Neural progenitor cell (in vitro differentiated cells): ENCODE measurements around the gene CRACR2A. TPM values are rescaled to one million over a fixed set of nuclear protein-coding genes. Genes with fewer than 3 reads are reported as not detected.

ENCODE experiments used
- DNase-seq: peaks from one replicate; pipeline ENCODE4 v3.0.0-alpha.2; 2016; ENCODE audit warnings: low spot score
- H2AFZ ChIP-seq: fragments of 200-600 bp; sonication (generic); replicated peaks from 2 replicates; pipeline ENCODE4 v1.6.1; 2016; ENCODE audit warnings: antibody characterized with exemption
- H3F3A ChIP-seq: fragments of 200-600 bp; sonication (generic); 2 replicates; pipeline ENCODE4 v1.6.1; 2016; ENCODE audit warnings: antibody characterized with exemption, low read depth
- H3K27ac ChIP-seq: fragments of 200-600 bp; sonication (generic); 2 replicates; pipeline ENCODE4 v1.5.1; 2016; ENCODE audit warnings: mild to moderate bottlenecking
- H3K27me3 ChIP-seq: fragments of 200-600 bp; sonication (generic); 2 replicates; pipeline ENCODE4 v1.6.1; 2016; ENCODE audit warnings: mild to moderate bottlenecking, moderate library complexity
- H3K36me3 ChIP-seq: fragments of 200-600 bp; sonication (generic); 2 replicates; pipeline ENCODE4 v1.5.1; 2016
- H3K4me1 ChIP-seq: fragments of 200-600 bp; sonication (generic); 2 replicates; pipeline ENCODE4 v1.6.1; 2016; ENCODE audit warnings: mixed run types
- H3K4me2 ChIP-seq: fragments of 200-600 bp; sonication (generic); 2 replicates; pipeline ENCODE4 v1.6.1; 2016
- H3K4me3 ChIP-seq: fragments of 200-600 bp; sonication (generic); 2 replicates; pipeline ENCODE4 v1.5.1; 2016
- H3K79me2 ChIP-seq: fragments of 200-600 bp; sonication (generic); 2 replicates; pipeline ENCODE4 v1.6.1; 2016; ENCODE audit warnings: low read depth
- H3K9ac ChIP-seq: fragments of 200-600 bp; sonication (generic); 2 replicates; pipeline ENCODE4 v1.6.1; 2016
- H3K9me3 ChIP-seq: fragments of 200-600 bp; sonication (generic); 2 replicates; pipeline ENCODE4 v1.5.1; 2016; ENCODE audit warnings: low read depth
- H4K20me1 ChIP-seq: fragments of 200-600 bp; sonication (generic); 2 replicates; pipeline ENCODE4 v1.6.1; 2016; ENCODE audit warnings: low read depth
- H3K27ac Mint-ChIP-seq: 3 replicates; pipeline ENCODE4 v1.8.0; 2021; ENCODE audit warnings: mixed read lengths
- H3K27me3 Mint-ChIP-seq: 2 replicates; pipeline ENCODE4 v1.8.0; 2022; ENCODE audit warnings: low read depth, mild to moderate bottlenecking, inconsistent platforms, moderate library complexity, mixed read lengths; ENCODE audit not compliant: insufficient read depth
- H3K36me3 Mint-ChIP-seq: 3 replicates; pipeline ENCODE4 v1.8.0; 2021; ENCODE audit warnings: mixed read lengths
- H3K4me1 Mint-ChIP-seq: 3 replicates; pipeline ENCODE4 v1.8.0; 2021; ENCODE audit warnings: mixed read lengths
- H3K4me3 Mint-ChIP-seq: 3 replicates; pipeline ENCODE4 v1.8.0; 2021; ENCODE audit warnings: mild to moderate bottlenecking, moderate library complexity, mixed read lengths
- H3K9me3 Mint-ChIP-seq: 3 replicates; pipeline ENCODE4 v1.8.0; 2020; ENCODE audit warnings: mixed read lengths
- EZH2 ChIP-seq: fragments of 200-600 bp; sonication (generic); IDR thresholded peaks from 2 replicates; pipeline ENCODE4 v1.6.1; 2017; ENCODE audit warnings: antibody characterized with exemption, mild to moderate bottlenecking, moderate library complexity
- EZH2phosphoT487 ChIP-seq: fragments of 200-600 bp; sonication (generic); IDR thresholded peaks from 2 replicates; pipeline ENCODE4 v1.6.1; 2017; ENCODE audit warnings: antibody characterized with exemption
- total RNA-seq: library from RNA; depleted of rRNA; stranded (reverse); fragments of >200 nt; gene quantifications from 2 replicates; pipeline ENCODE4 v1.2.3, GENCODE V29; 2015; ENCODE audit warnings: low replicate concordance
- TF ChIP-seq, protein P1 (sequence below): fragments of 200-600 bp; sonication (generic); IDR thresholded peaks from 2 replicates; pipeline ENCODE4 v1.5.1; 2017; ENCODE audit warnings: antibody characterized with exemption, mild to moderate bottlenecking

The CRACR2A gene
- total RNA-seq, 1 donor from 2014 or later: 0.06 TPM

- H3K27me3 Mint-ChIP-seq: peaks cover 3% of the 10 kb centered on the region
- TF ChIP-seq EZH2phosphoT487 (no peak), EZH2 (no peak)
- TF ChIP-seq, protein P1, sequence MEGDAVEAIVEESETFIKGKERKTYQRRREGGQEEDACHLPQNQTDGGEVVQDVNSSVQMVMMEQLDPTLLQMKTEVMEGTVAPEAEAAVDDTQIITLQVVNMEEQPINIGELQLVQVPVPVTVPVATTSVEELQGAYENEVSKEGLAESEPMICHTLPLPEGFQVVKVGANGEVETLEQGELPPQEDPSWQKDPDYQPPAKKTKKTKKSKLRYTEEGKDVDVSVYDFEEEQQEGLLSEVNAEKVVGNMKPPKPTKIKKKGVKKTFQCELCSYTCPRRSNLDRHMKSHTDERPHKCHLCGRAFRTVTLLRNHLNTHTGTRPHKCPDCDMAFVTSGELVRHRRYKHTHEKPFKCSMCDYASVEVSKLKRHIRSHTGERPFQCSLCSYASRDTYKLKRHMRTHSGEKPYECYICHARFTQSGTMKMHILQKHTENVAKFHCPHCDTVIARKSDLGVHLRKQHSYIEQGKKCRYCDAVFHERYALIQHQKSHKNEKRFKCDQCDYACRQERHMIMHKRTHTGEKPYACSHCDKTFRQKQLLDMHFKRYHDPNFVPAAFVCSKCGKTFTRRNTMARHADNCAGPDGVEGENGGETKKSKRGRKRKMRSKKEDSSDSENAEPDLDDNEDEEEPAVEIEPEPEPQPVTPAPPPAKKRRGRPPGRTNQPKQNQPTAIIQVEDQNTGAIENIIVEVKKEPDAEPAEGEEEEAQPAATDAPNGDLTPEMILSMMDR: peak; percentile 60
- no peak overlapping the region for H3K4me2 ChIP-seq
- H4K20me1 ChIP-seq: no peaks in the 10 kb centered on the region
- H3K4me1 ChIP-seq: peaks cover 11% of the 10 kb centered on the region
- no peak overlapping the region for H3K4me3 Mint-ChIP-seq
- no peaks in the 10 kb centered on the region for H3K36me3 Mint-ChIP-seq
- no peak overlapping the region for H3K4me3 ChIP-seq
- peak; percentile 57 for DNase-seq
- H2AFZ ChIP-seq: no peak overlapping the region
- H3K36me3 ChIP-seq: no peaks in the 10 kb centered on the region
- H3K27me3 ChIP-seq: no peaks in the 10 kb centered on the region
- peaks cover 3% of the 10 kb centered on the region for H3F3A ChIP-seq
- H3K27ac ChIP-seq: no peak overlapping the region
- H3K27ac Mint-ChIP-seq: no peak overlapping the region
- no peaks in the 10 kb centered on the region for H3K9me3 Mint-ChIP-seq
- H3K79me2 ChIP-seq: no peaks in the 10 kb centered on the region
- H3K9ac ChIP-seq: no peak overlapping the region
- no peaks in the 10 kb centered on the region for H3K9me3 ChIP-seq
- H3K4me1 Mint-ChIP-seq: peaks cover 12% of the 10 kb centered on the region
These were observed 97.5 kb downstream of the CRACR2A start for GRCh38 chr12:3655328-3655900.

GRCh38 chr12:3651585-3652424, 101.1 kb downstream of the CRACR2A start:
- Mint-ChIP-seq H3K4me1 (peaks cover 11% of the 10 kb centered on the region), H3K4me3 (no peak overlapping the region), H3K36me3 (no peaks in the 10 kb centered on the region), H3K9me3 (no peaks in the 10 kb centered on the region), H3K27me3 (peaks cover 8% of the 10 kb centered on the region), H3K27ac (no peak overlapping the region)
- no peak overlapping the region for H3K9ac ChIP-seq
- no peaks in the 10 kb centered on the region for H3K9me3 ChIP-seq
- peaks cover 22% of the 10 kb centered on the region for H3K4me1 ChIP-seq
- no peak overlapping the region for H3K27ac ChIP-seq
- peak; percentile 24 for DNase-seq
- H3F3A ChIP-seq: peaks cover 4% of the 10 kb centered on the region
- no peaks in the 10 kb centered on the region for H3K36me3 ChIP-seq
- no peak overlapping the region for H2AFZ ChIP-seq
- no peaks in the 10 kb centered on the region for H3K79me2 ChIP-seq
- H3K4me3 ChIP-seq: no peak overlapping the region
- peak overlapping the region; percentile 22 for H3K4me2 ChIP-seq
- TF ChIP-seq EZH2: no peak
- TF ChIP-seq, protein P1: no peak
- TF ChIP-seq EZH2phosphoT487: no peak
- H3K27me3 ChIP-seq: no peaks in the 10 kb centered on the region
- H4K20me1 ChIP-seq: no peaks in the 10 kb centered on the region

- H3K27me3 Mint-ChIP-seq: peaks cover 5% of the 10 kb centered on the region
- Histone ChIP-seq H3K9ac (no peak overlapping the region), H3K27ac (no peak overlapping the region), H3K4me2 (peak overlapping the region; percentile 48), H3K79me2 (no peaks in the 10 kb centered on the region), H3F3A (peaks cover 6% of the 10 kb centered on the region), H2AFZ (no peak overlapping the region), H3K27me3 (no peaks in the 10 kb centered on the region), H4K20me1 (no peaks in the 10 kb centered on the region), H3K4me1 (peaks cover 28% of the 10 kb centered on the region), H3K4me3 (no peak overlapping the region), H3K9me3 (no peaks in the 10 kb centered on the region), H3K36me3 (no peaks in the 10 kb centered on the region)
- DNase-seq: no peak
- H3K4me3 Mint-ChIP-seq: no peak overlapping the region
- H3K4me1 Mint-ChIP-seq: peaks cover 16% of the 10 kb centered on the region
- no peak for TF ChIP-seq EZH2
- TF ChIP-seq, protein P1: no peak
- no peak for TF ChIP-seq EZH2phosphoT487
- no peaks in the 10 kb centered on the region for H3K9me3 Mint-ChIP-seq
- H3K36me3 Mint-ChIP-seq: no peaks in the 10 kb centered on the region
- no peak overlapping the region for H3K27ac Mint-ChIP-seq
These were observed 105.4 kb downstream of the CRACR2A start for GRCh38 chr12:3647504-3647903.
